WTC11 (cell line): ENCODE data around the gene VDAC1. TPM values are rescaled to one million over a fixed set of nuclear protein-coding genes. Genes with fewer than 3 reads are reported as not detected.

Experiments used
- ATAC-seq: fragments of 200-7000 bp; cut with Tn5 transposase; 2 replicates; pipeline ENCODE4 v1.10.0; 2021; ENCODE audit warnings: mild to moderate bottlenecking, moderate library complexity
- CTCF ChIA-PET: fragments of 300-600 bp; sonication (Branson Sonifier 250); formaldehyde crosslinking; loops from one replicate; lab custom pipeline; 2021; ENCODE audit warnings: antibody characterized with exemption; lab: Charles Lee
- POLR2A ChIA-PET: fragments of 350-600 bp; sonication (Branson Sonifier 250); formaldehyde crosslinking; loops from one replicate; lab custom pipeline; 2021; ENCODE audit warnings: antibody characterized with exemption; lab: Charles Lee
- DNase-seq: peaks from one replicate; pipeline ENCODE4 v3.0.0; 2021; ENCODE audit warnings: low spot score
- H3K27ac Mint-ChIP-seq: 2 replicates; pipeline ENCODE4 v1.8.0; 2021; ENCODE audit warnings: mixed read lengths
- H3K27me3 Mint-ChIP-seq: 2 replicates; pipeline ENCODE4 v1.8.0; 2021; ENCODE audit warnings: low read depth, mild to moderate bottlenecking, moderate library complexity, mixed read lengths
- H3K36me3 Mint-ChIP-seq: 2 replicates; pipeline ENCODE4 v1.8.0; 2021; ENCODE audit warnings: mixed read lengths
- H3K4me1 Mint-ChIP-seq: 2 replicates; pipeline ENCODE4 v1.8.0; 2022; ENCODE audit warnings: mixed read lengths
- H3K4me3 Mint-ChIP-seq: 2 replicates; pipeline ENCODE4 v1.8.0; 2021; ENCODE audit warnings: mild to moderate bottlenecking, moderate library complexity, mixed read lengths
- H3K9me3 Mint-ChIP-seq: 2 replicates; pipeline ENCODE4 v1.8.0; 2021; ENCODE audit warnings: mixed read lengths
- ATF1 ChIP-seq: sonication (generic); formaldehyde crosslinking; IDR thresholded peaks from 2 replicates; pipeline ENCODE4 v1.8.1; 2023; ENCODE audit warnings: mild to moderate bottlenecking, moderate library complexity, missing genetic modification reagents
- ATF6 ChIP-seq: sonication (generic); formaldehyde crosslinking; IDR thresholded peaks from 2 replicates; pipeline ENCODE4 v1.8.1; 2023; ENCODE audit warnings: mild to moderate bottlenecking, missing genetic modification reagents
- E2F5 ChIP-seq: sonication (generic); formaldehyde crosslinking; IDR thresholded peaks from 2 replicates; pipeline ENCODE4 v1.8.1; 2022; ENCODE audit warnings: mild to moderate bottlenecking, moderate library complexity, missing genetic modification reagents
- GRHL2 ChIP-seq: fragments of 250-450 bp; sonication (Bioruptor Pico); IDR thresholded peaks from 2 replicates; pipeline ENCODE4 v1.8.0; 2022; ENCODE audit warnings: mild to moderate bottlenecking, moderate library complexity; ENCODE audit not compliant: insufficient replicate concordance, severe bottlenecking
- JUN ChIP-seq: sonication (generic); formaldehyde crosslinking; IDR thresholded peaks from 2 replicates; pipeline ENCODE4 v1.8.0; 2023; ENCODE audit warnings: mild to moderate bottlenecking, missing genetic modification reagents
- NR1H2 ChIP-seq: sonication (generic); formaldehyde crosslinking; IDR thresholded peaks from 2 replicates; pipeline ENCODE4 v1.9.0; 2021; ENCODE audit warnings: mild to moderate bottlenecking, moderate library complexity, missing genetic modification reagents
- RORB ChIP-seq: fragments of 250-450 bp; sonication (Bioruptor Pico); IDR thresholded peaks from 2 replicates; pipeline ENCODE4 v1.9.0; 2021; ENCODE audit warnings: mild to moderate bottlenecking
- SP1 ChIP-seq: sonication (generic); formaldehyde crosslinking; conservative IDR thresholded peaks from 2 replicates; pipeline ENCODE4 v1.8.1; 2022; ENCODE audit warnings: missing genetic modification reagents
- TEAD1 ChIP-seq: sonication (generic); formaldehyde crosslinking; IDR thresholded peaks from 2 replicates; pipeline ENCODE4 v1.8.0; 2022; ENCODE audit warnings: mild to moderate bottlenecking, missing genetic modification reagents
- ZBTB43 ChIP-seq: sonication (generic); formaldehyde crosslinking; IDR thresholded peaks from 2 replicates; pipeline ENCODE4 v1.8.1; 2023; ENCODE audit warnings: mild to moderate bottlenecking, missing genetic modification reagents
- ZNF138 ChIP-seq: sonication (generic); formaldehyde crosslinking; conservative IDR thresholded peaks from 2 replicates; pipeline ENCODE4 v1.8.1; 2022; ENCODE audit warnings: mild to moderate bottlenecking, moderate library complexity, missing genetic modification reagents
- total RNA-seq: library from RNA; stranded (reverse); gene quantifications from 3 replicates; pipeline ENCODE4 v1.2.3, GENCODE V29; 2021
- TF ChIP-seq, protein P1 (sequence below): fragments of 200-600 bp; IDR thresholded peaks from 2 replicates; pipeline ENCODE4 v1.8.0; 2022; ENCODE audit warnings: antibody characterized with exemption
- TF ChIP-seq, protein P2 (sequence below): sonication (generic); formaldehyde crosslinking; IDR thresholded peaks from 2 replicates; pipeline ENCODE4 v1.8.0; 2022; ENCODE audit warnings: mild to moderate bottlenecking, missing genetic modification reagents
- TF ChIP-seq, protein P3 (sequence below): fragments of 250-450 bp; sonication (Bioruptor Pico); IDR thresholded peaks from 2 replicates; pipeline ENCODE4 v1.8.0; 2021; ENCODE audit warnings: mild to moderate bottlenecking
- TF ChIP-seq, protein P4 (sequence below): sonication (generic); formaldehyde crosslinking; IDR thresholded peaks from 2 replicates; pipeline ENCODE4 v1.8.0; 2022; ENCODE audit warnings: mild to moderate bottlenecking, missing genetic modification reagents

VDAC1 gene
- total RNA-seq, 1 experiment from 2014 or later: 274 TPM

DNA sequence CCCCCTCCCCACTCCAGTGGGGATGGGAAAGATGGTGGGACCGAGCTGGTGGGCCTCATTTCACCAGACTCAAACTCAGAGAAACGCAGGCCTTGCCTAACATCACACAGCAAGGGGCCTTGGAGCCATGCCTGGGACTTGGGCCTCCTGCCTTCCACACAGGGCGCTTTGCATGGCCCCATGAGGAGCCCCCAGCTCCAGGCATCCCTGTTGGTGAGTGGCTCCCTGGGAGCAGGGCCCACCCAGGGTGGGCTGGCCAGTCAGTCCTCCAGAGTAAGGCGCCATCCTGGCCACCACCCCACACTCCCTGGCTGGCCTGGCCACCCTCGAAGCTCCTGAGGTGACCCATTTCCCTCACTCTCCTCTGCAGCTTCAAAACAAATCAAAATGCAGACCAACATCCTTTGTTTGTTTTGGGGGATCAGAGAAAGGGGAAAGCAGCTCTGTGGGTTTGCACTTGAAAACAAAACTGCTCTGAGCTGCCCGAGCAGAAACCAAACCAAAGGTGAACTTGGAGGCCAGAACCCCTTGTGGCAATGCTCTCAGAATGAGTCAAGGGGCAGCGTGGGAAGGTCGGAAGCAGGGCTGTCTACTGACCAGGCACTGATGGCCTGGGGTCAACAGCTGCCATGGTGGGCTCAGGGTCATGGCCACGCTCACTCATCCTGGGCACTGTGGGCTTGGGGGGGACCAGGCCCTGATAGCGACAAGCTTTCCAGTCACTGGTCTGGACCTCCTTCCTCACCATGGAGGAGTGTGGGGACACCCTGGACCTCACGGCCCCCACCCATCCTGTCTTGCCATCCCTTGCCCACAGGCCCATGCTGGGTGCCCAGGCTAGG is 37.0 kb upstream of the VDAC1 start:
- Mint-ChIP-seq H3K36me3 (no peaks in the 10 kb centered on the region), H3K9me3 (no peaks in the 10 kb centered on the region), H3K4me1 (peaks cover 6% of the 10 kb centered on the region), H3K27ac (no peak overlapping the region), H3K27me3 (peaks cover 23% of the 10 kb centered on the region), H3K4me3 (no peak overlapping the region)
- CTCF ChIA-PET: interaction anchor here (0.7 to 5.1 kb wide), 5 partner anchors 10 to 99 kb away, joined by 3 to 76 read pairs (median 4); no protein-coding TSS in a partner anchor
- no peak for DNase-seq
- TF ChIP-seq GRHL2 (no peak), TEAD1 (CRISPR knock-in tag) (no peak)
- TF ChIP-seq, protein P1, sequence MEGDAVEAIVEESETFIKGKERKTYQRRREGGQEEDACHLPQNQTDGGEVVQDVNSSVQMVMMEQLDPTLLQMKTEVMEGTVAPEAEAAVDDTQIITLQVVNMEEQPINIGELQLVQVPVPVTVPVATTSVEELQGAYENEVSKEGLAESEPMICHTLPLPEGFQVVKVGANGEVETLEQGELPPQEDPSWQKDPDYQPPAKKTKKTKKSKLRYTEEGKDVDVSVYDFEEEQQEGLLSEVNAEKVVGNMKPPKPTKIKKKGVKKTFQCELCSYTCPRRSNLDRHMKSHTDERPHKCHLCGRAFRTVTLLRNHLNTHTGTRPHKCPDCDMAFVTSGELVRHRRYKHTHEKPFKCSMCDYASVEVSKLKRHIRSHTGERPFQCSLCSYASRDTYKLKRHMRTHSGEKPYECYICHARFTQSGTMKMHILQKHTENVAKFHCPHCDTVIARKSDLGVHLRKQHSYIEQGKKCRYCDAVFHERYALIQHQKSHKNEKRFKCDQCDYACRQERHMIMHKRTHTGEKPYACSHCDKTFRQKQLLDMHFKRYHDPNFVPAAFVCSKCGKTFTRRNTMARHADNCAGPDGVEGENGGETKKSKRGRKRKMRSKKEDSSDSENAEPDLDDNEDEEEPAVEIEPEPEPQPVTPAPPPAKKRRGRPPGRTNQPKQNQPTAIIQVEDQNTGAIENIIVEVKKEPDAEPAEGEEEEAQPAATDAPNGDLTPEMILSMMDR: no peak
- ATAC-seq: no peak
- POLR2A ChIA-PET: interaction anchor here (0.7 kb wide), 1 partner anchor 58 kb away, joined by 3 read pairs; no protein-coding TSS in a partner anchor

GRCh38 chr5:134038138-134038537 is 33.4 kb upstream of the VDAC1 start:
- no peaks in the 10 kb centered on the region for H3K9me3 Mint-ChIP-seq
- no peaks in the 10 kb centered on the region for H3K36me3 Mint-ChIP-seq
- DNase-seq (no peak), ATAC-seq (no peak)
- H3K27me3 Mint-ChIP-seq: no peaks in the 10 kb centered on the region; the same call in 1 of the 2 replicates
- H3K27ac Mint-ChIP-seq: no peak overlapping the region
- H3K4me1 Mint-ChIP-seq: no peaks in the 10 kb centered on the region
- TF ChIP-seq E2F5 (CRISPR knock-in tag): no peak
- TF ChIP-seq, all 79 proteins: peak for 0
- POLR2A ChIA-PET: no interaction called here
- H3K4me3 Mint-ChIP-seq: no peak overlapping the region
- CTCF ChIA-PET: interaction anchor here (1.1 to 5.1 kb wide), 3 partner anchors 12 to 102 kb away, joined by 4 to 76 read pairs (median 4); no protein-coding TSS in a partner anchor

- Mint-ChIP-seq H3K27ac (no peak overlapping the region), H3K36me3 (no peaks in the 10 kb centered on the region)
- CTCF ChIA-PET: interaction anchor here (1.6 to 5.1 kb wide), 2 partner anchors 11 to 103 kb away, joined by 4 to 76 read pairs; no protein-coding TSS in a partner anchor
- no peak for ATAC-seq
- POLR2A ChIA-PET: no interaction called here
- no peak for DNase-seq
- TF ChIP-seq NR1H2: no peak
- TF ChIP-seq, all 79 proteins: peak for 0
- no peaks in the 10 kb centered on the region for H3K9me3 Mint-ChIP-seq
- no peak overlapping the region for H3K4me3 Mint-ChIP-seq
- H3K4me1 Mint-ChIP-seq: no peaks in the 10 kb centered on the region
- H3K27me3 Mint-ChIP-seq: no peaks in the 10 kb centered on the region; the same call in 1 of the 2 replicates
Observed at GRCh38 chr5:134037160-134037559, 32.4 kb upstream of the VDAC1 start.

DNA sequence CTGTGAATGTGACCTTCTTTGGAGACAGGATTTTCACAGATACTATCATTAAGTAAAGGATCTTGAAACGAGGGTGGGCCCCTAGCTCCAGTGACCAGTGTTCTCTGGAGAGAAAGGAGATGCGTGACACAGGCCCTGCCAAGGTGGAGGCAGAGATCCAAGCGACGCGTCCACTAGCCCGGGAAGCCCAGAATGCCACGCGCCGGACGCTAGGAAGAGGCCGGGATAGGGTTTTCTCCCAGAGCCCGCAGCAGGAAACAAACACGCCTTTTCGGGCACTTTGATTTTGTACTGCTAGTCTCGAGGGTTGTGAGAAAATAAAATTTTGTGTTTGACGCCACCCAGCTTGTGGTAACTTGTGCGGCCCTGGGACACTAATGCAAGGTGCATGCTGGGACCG is 29.6 kb upstream of the VDAC1 start:
- Mint-ChIP-seq H3K36me3 (no peaks in the 10 kb centered on the region), H3K27ac (no peak overlapping the region), H3K9me3 (no peaks in the 10 kb centered on the region), H3K27me3 (no peaks in the 10 kb centered on the region; the same call in 1 of the 2 replicates), H3K4me3 (no peak overlapping the region), H3K4me1 (no peaks in the 10 kb centered on the region)
- POLR2A ChIA-PET: no interaction called here
- ATAC-seq (no peak), DNase-seq (no peak)
- CTCF ChIA-PET: interaction anchor here (0.8 to 2.9 kb wide), 4 partner anchors 7 to 106 kb away, joined by 3 to 23 read pairs (median 4); no protein-coding TSS in a partner anchor
- TF ChIP-seq ATF1: no peak
- TF ChIP-seq SP1 (CRISPR knock-in tag): no peak
- TF ChIP-seq ZNF138 (CRISPR knock-in tag): no peak
- no peak for TF ChIP-seq ATF6 (CRISPR knock-in tag)
- TF ChIP-seq, protein P2, sequence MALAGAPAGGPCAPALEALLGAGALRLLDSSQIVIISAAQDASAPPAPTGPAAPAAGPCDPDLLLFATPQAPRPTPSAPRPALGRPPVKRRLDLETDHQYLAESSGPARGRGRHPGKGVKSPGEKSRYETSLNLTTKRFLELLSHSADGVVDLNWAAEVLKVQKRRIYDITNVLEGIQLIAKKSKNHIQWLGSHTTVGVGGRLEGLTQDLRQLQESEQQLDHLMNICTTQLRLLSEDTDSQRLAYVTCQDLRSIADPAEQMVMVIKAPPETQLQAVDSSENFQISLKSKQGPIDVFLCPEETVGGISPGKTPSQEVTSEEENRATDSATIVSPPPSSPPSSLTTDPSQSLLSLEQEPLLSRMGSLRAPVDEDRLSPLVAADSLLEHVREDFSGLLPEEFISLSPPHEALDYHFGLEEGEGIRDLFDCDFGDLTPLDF (CRISPR knock-in tag): no peak
- TF ChIP-seq ZBTB43 (CRISPR knock-in tag): no peak
- TF ChIP-seq, protein P3, sequence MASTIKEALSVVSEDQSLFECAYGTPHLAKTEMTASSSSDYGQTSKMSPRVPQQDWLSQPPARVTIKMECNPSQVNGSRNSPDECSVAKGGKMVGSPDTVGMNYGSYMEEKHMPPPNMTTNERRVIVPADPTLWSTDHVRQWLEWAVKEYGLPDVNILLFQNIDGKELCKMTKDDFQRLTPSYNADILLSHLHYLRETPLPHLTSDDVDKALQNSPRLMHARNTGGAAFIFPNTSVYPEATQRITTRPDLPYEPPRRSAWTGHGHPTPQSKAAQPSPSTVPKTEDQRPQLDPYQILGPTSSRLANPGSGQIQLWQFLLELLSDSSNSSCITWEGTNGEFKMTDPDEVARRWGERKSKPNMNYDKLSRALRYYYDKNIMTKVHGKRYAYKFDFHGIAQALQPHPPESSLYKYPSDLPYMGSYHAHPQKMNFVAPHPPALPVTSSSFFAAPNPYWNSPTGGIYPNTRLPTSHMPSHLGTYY (CRISPR knock-in tag): no peak
- no peak for TF ChIP-seq NR1H2
- no peak for TF ChIP-seq JUN
- TF ChIP-seq, protein P4, sequence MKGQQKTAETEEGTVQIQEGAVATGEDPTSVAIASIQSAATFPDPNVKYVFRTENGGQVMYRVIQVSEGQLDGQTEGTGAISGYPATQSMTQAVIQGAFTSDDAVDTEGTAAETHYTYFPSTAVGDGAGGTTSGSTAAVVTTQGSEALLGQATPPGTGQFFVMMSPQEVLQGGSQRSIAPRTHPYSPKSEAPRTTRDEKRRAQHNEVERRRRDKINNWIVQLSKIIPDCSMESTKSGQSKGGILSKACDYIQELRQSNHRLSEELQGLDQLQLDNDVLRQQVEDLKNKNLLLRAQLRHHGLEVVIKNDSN (CRISPR knock-in tag): no peak
- no peak for TF ChIP-seq RORB (CRISPR knock-in tag)
